Lower lobe of right lung (tissue), 2 donors: ENCODE data around the gene VGF. TPM values are rescaled to one million over a fixed set of nuclear protein-coding genes. Genes with fewer than 3 reads are reported as not detected.

Experiments
- ATAC-seq, 2 donors: fragments of 200-7000 bp; cut with Tn5 transposase; one replicate each; pipeline ENCODE4 v1.9.1; 2020 to 2022; ENCODE audit warnings: mild to moderate bottlenecking in 2 of 2, moderate library complexity in 2 of 2
- DNase-seq: peaks from one replicate; pipeline ENCODE4 v3.0.0-alpha.2; 2020
- H3K27ac ChIP-seq: fragments of 200-600 bp; one replicate; pipeline ENCODE4 v1.8.0; 2022
- H3K27me3 ChIP-seq: fragments of 200-600 bp; one replicate; pipeline ENCODE4 v1.8.0; 2022; ENCODE audit warnings: low read depth
- H3K36me3 ChIP-seq: fragments of 200-600 bp; one replicate; pipeline ENCODE4 v1.8.0; 2022; ENCODE audit warnings: mild to moderate bottlenecking
- H3K4me1 ChIP-seq: fragments of 200-600 bp; one replicate; pipeline ENCODE4 v1.8.0; 2022
- H3K4me3 ChIP-seq: fragments of 200-600 bp; one replicate; pipeline ENCODE4 v1.8.0; 2022; ENCODE audit warnings: mild to moderate bottlenecking
- H3K9me3 ChIP-seq: fragments of 200-600 bp; one replicate; pipeline ENCODE4 v1.8.0; 2022
- intact Hi-C: fragments of 100-400 bp; cut with DNase I; formaldehyde crosslinking; loops from one replicate; pipeline ENCODE4 v1.11.0; 2022
- total RNA-seq: library from RNA; stranded (reverse); fragmentation: NEBNext Ultra II Directional; extraction: Animal tissue kit (Norgen Biotek cat#: 25700); gene quantifications from one replicate; pipeline ENCODE4 v1.2.1, GENCODE V29; 2021
- TF ChIP-seq, protein P1 (sequence below): fragments of 200-600 bp; IDR thresholded peaks from one replicate; pipeline ENCODE4 v1.8.0; 2022; ENCODE audit warnings: antibody characterized with exemption, mild to moderate bottlenecking
- donor health status: DM: no; HTN: yes; CAD: no; lungs with severe emphysema.

VGF gene
- total RNA-seq, 1 donor from 2014 or later, result 0.15 TPM

DNA sequence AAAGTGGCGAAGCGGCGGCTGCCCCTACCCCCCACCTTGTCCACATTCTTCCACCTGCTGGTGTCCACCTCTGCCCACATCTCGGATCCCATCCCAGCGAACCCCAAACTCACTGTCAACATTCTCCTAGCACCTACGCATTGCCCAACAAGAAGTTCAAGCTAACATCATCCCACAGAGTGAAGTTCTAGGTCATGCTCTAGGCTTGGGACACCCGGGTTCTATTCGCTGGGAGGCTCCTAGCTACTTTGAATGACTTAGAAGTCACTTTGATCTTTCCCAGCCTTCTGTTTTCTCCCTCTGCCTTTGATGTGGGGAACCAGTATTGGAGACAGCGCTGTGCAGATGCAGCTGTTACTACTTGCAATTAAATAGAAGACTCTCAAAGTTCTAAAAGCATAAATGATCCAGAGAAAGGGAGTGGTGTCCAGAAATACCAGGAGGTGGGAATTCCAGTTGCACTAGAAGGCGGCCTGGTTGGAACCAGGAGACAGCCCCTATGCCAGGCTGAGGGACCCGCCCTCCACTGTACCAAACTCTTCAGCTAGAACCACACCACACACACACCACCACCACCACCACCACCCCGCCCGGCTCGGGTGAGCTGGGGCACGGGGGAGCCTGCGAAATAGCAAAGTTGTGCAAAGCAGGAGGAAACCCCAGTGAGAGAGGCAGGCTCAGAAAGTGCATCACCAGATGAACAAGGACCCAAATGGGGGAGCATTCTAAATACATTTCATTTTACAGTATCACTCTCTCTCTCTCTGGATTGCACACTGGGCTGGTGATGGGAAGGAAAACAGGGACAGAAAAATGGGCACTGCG is 5.5 kb upstream of the VGF start:
- no peak overlapping the region for H3K4me3 ChIP-seq
- peaks cover 98% of the 10 kb centered on the region for H3K27me3 ChIP-seq
- H3K27ac ChIP-seq, result no peak overlapping the region
- H3K36me3 ChIP-seq, result no peaks in the 10 kb centered on the region
- peaks cover 35% of the 10 kb centered on the region for H3K4me1 ChIP-seq
- no peaks in the 10 kb centered on the region for H3K9me3 ChIP-seq
- TF ChIP-seq, protein P1, sequence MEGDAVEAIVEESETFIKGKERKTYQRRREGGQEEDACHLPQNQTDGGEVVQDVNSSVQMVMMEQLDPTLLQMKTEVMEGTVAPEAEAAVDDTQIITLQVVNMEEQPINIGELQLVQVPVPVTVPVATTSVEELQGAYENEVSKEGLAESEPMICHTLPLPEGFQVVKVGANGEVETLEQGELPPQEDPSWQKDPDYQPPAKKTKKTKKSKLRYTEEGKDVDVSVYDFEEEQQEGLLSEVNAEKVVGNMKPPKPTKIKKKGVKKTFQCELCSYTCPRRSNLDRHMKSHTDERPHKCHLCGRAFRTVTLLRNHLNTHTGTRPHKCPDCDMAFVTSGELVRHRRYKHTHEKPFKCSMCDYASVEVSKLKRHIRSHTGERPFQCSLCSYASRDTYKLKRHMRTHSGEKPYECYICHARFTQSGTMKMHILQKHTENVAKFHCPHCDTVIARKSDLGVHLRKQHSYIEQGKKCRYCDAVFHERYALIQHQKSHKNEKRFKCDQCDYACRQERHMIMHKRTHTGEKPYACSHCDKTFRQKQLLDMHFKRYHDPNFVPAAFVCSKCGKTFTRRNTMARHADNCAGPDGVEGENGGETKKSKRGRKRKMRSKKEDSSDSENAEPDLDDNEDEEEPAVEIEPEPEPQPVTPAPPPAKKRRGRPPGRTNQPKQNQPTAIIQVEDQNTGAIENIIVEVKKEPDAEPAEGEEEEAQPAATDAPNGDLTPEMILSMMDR, result no peak
- no peak for ATAC-seq
- intact Hi-C loops, result no loop called here
- no peak for DNase-seq

DNA sequence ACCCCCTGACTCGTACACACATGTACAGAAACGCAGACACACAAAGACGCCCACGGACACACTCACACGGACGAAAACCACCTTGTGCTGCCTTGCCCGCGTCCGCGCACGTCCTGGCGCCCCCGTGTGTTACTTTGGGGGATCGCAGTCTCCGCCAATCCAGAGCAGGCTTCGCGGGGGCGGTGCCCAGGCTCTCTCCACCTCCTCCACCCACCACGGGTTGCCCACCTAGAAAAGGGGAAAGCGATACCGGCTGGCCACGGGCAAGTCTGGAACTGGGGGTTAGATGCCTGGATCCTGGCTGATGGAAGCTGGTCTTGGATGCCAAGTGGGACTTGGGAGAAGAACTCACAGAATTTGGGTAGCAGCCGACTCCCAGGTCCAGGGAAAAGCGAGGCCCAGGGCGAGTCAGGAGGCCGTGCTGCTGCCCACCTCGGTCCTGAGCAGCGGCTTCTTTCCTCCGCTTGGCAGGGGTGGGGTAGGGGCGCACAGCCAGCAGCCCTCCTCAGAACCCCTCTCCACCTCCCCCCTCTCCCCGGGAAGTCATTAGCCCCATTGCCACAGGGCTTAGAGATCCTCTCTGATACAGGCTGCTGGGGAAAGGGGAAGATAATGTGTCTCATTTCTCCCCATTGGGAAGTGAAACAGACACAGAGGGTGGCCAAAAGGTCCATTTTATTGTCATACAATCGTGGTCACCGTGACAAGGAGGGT is 4.6 kb upstream of the VGF start:
- Histone ChIP-seq H3K36me3 (no peaks in the 10 kb centered on the region), H3K4me1 (peaks cover 44% of the 10 kb centered on the region), H3K9me3 (no peaks in the 10 kb centered on the region), H3K4me3 (no peak overlapping the region), H3K27ac (no peak overlapping the region), H3K27me3 (peaks cover 98% of the 10 kb centered on the region)
- TF ChIP-seq, protein P1, result peak; percentile 89
- intact Hi-C loops, result no loop called here
- ATAC-seq (peak; percentile 63 to 77), DNase-seq (peak; percentile 82)

DNA sequence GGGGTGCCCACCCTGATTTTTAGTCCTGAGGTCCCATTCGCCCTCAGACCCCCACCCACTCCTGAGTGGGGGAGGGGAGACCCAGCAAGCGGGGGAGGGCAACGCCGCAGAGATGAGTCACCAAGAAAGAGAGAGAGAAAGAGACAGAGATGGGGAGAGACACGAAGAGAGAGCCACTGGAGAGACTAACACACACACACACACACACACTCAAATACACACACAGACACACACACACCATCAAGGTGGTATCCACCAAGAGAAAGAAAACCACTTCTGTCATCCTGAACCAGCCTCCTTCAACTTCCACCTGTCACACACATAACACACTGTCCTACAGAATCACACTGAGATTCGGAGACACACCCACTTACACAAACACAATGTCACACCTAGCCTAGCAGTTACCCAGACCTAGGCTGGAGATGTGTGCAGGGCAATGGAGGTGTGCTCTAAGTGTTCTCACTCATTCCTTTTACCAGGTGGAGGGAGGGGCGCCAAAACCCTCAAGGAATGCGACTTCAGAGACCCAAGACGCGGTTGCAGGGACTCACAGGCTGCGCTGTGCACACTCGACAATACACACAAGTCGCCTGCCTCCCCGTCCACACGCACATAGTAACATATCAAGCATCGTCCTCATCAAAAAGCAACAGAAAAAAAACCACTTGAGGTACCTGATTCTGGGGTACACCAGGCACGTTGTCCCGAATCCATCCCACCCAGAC is 3.9 kb upstream of the VGF start:
- intact Hi-C loops, result no loop called here
- peaks cover 51% of the 10 kb centered on the region for H3K4me1 ChIP-seq
- ATAC-seq, result no peak
- DNase-seq, result no peak
- no peaks in the 10 kb centered on the region for H3K36me3 ChIP-seq
- no peaks in the 10 kb centered on the region for H3K9me3 ChIP-seq
- H3K27ac ChIP-seq, result no peak overlapping the region
- H3K27me3 ChIP-seq, result peaks cover 98% of the 10 kb centered on the region
- TF ChIP-seq, protein P1, result no peak
- H3K4me3 ChIP-seq, result no peak overlapping the region

- TF ChIP-seq, protein P1, result no peak
- no peak for ATAC-seq
- peaks cover 98% of the 10 kb centered on the region for H3K27me3 ChIP-seq
- peaks cover 55% of the 10 kb centered on the region for H3K4me1 ChIP-seq
- H3K27ac ChIP-seq, result no peak overlapping the region
- no peak for DNase-seq
- no peak overlapping the region for H3K4me3 ChIP-seq
- intact Hi-C loops, result no loop called here
- H3K36me3 ChIP-seq, result no peaks in the 10 kb centered on the region
- H3K9me3 ChIP-seq, result no peaks in the 10 kb centered on the region
Observed at GRCh38 chr7:101168412-101169049, 3.2 kb upstream of the VGF start.
